GM12878 (cell line): Measurements from ENCODE around the gene FAM47E. TPM values are rescaled to one million over a fixed set of nuclear protein-coding genes. Genes with fewer than 3 reads are reported as not detected.

Experiments used
- ATAC-seq: fragments of 200-7000 bp; cut with Tn5 transposase; 3 replicates; pipeline ENCODE4 v1.9.1; 2020; ENCODE audit warnings: mild to moderate bottlenecking, moderate library complexity
- BruUV-seq: library from RNA; stranded (reverse); fragments of 400-500 nt; replicated peaks from 2 replicates; lab custom pipeline; 2021; lab: Mats Ljungman, UMichigan
- CTCF ChIA-PET: fragments of 300-600 bp; sonication (Branson Sonifier 250); formaldehyde crosslinking; extraction: SDS; loops from one replicate; lab custom pipeline; 2021; ENCODE audit warnings: inconsistent platforms; lab: Yijun Ruan, JAX
- POLR2A ChIA-PET: fragments of 350-600 bp; formaldehyde crosslinking; extraction: SDS; loops from one replicate; lab custom pipeline; 2021; ENCODE audit warnings: inconsistent platforms; lab: Charles Lee
- RAD21 ChIA-PET: fragments of 300-600 bp; sonication (Branson Sonifier 250); formaldehyde crosslinking; loops from one replicate; lab custom pipeline; 2023; ENCODE audit warnings: antibody characterized with exemption; ENCODE audit not compliant: unreplicated experiment; lab: Charles Lee
- SMC1A ChIA-PET: fragments of 300-600 bp; sonication (Branson Sonifier 250); formaldehyde crosslinking; loops from one replicate; lab custom pipeline; 2023; ENCODE audit not compliant: unreplicated experiment, uncharacterized antibody; lab: Charles Lee
- DNase-seq: peaks from one replicate; pipeline ENCODE4 v3.0.0-alpha.2; 2011; ENCODE audit warnings: low read depth, low spot score
- FAIRE-seq: peaks from 3 replicates; lab custom pipeline; 2011; peaks lifted over from hg19 to GRCh38; lab: Jason Lieb, UNC
- H2AFZ ChIP-seq: 2 replicates; pipeline ENCODE4 v1.6.0; 2011; ENCODE audit warnings: low read depth, low read length, control low read depth; ENCODE audit not compliant: control insufficient read depth
- H3K27ac ChIP-seq: 2 replicates; pipeline ENCODE4 v1.5.1; 2011; ENCODE audit warnings: control low read depth; ENCODE audit not compliant: control insufficient read depth, insufficient read depth
- H3K27me3 ChIP-seq, 2 experiments: replicated peaks in 1 of 2; 2 replicates each; pipeline versions ENCODE4 v1.6.0 to v1.6.1; 2011; ENCODE audit warnings: low read length in 1 of 2; ENCODE audit not compliant: control insufficient read depth in 2 of 2, insufficient read depth in 2 of 2
- H3K36me3 ChIP-seq, 2 experiments: 2 replicates each; pipeline ENCODE4 v1.5.1; 2011; ENCODE audit warnings: low read length in 1 of 2; ENCODE audit not compliant: control insufficient read depth in 2 of 2, insufficient read depth in 2 of 2
- H3K4me1 ChIP-seq: 2 replicates; pipeline ENCODE4 v1.6.1; 2011; ENCODE audit warnings: mild to moderate bottlenecking, low read length, moderate library complexity, mixed read lengths; ENCODE audit not compliant: control insufficient read depth, insufficient read depth
- H3K4me2 ChIP-seq: 2 replicates; pipeline ENCODE4 v1.6.0; 2011; ENCODE audit warnings: control low read depth; ENCODE audit not compliant: control insufficient read depth, insufficient read depth
- H3K4me3 ChIP-seq: fragments of 200-600 bp; sonication (generic); 2 replicates; pipeline ENCODE4 v1.5.1; 2016
- H3K79me2 ChIP-seq: 2 replicates; pipeline ENCODE4 v1.6.0; 2011; ENCODE audit warnings: low read length; ENCODE audit not compliant: control insufficient read depth, insufficient read depth
- H3K9ac ChIP-seq: 2 replicates; pipeline ENCODE4 v1.8.0; 2011; ENCODE audit warnings: low read length, control low read depth, mixed read lengths; ENCODE audit not compliant: control insufficient read depth, insufficient read depth
- H3K9me3 ChIP-seq: replicated peaks from 3 replicates; pipeline ENCODE4 v1.5.1; 2011; ENCODE audit warnings: mild to moderate bottlenecking, low read length; ENCODE audit not compliant: control insufficient read depth, insufficient read depth
- H4K20me1 ChIP-seq: 2 replicates; pipeline ENCODE4 v1.6.0; 2011; ENCODE audit not compliant: control insufficient read depth, insufficient read depth
- BRCA1 ChIP-seq: IDR thresholded peaks from 2 replicates; pipeline ENCODE4 v1.6.1; 2011; ENCODE audit warnings: low read depth, low read length, improper control_type of control experiment
- CUX1 ChIP-seq: IDR thresholded peaks from 2 replicates; pipeline ENCODE4 v1.6.1; 2012; ENCODE audit warnings: improper control_type of control experiment, low read depth, low read length; ENCODE audit not compliant: insufficient replicate concordance
- EP300 ChIP-seq, 2 experiments: fragments of 150-350 bp in 1 of 2; IDR thresholded peaks; 2 replicates each; pipeline ENCODE4 v1.6.1; 2011 to 2012; ENCODE audit warnings: low read depth in 2 of 2, low read length in 2 of 2, borderline replicate concordance in 1 of 2, improper control_type of control experiment in 1 of 2, inconsistent platforms in 1 of 2; ENCODE audit not compliant: control insufficient read depth in 1 of 2
- HCFC1 ChIP-seq: fragments of 150-350 bp; IDR thresholded peaks from 2 replicates; pipeline ENCODE4 v1.6.1; 2014; ENCODE audit warnings: low read length
- IRF4 ChIP-seq: IDR thresholded peaks from 2 replicates; pipeline ENCODE4 v1.6.1; 2011; ENCODE audit warnings: low read depth, low read length
- IRF5 ChIP-seq: fragments of 450-650 bp; IDR thresholded peaks from 2 replicates; pipeline ENCODE4 v1.6.1; 2017; ENCODE audit warnings: borderline replicate concordance
- KAT2A ChIP-seq: conservative IDR thresholded peaks from 2 replicates; pipeline ENCODE4 v1.6.1; 2011; ENCODE audit warnings: low read depth, low read length; ENCODE audit not compliant: control insufficient read depth
- MAX ChIP-seq: IDR thresholded peaks from 2 replicates; pipeline ENCODE4 v1.6.1; 2012; ENCODE audit warnings: low read depth, low read length, improper control_type of control experiment
- NFYB ChIP-seq: IDR thresholded peaks from 2 replicates; pipeline ENCODE4 v1.6.1; 2011; ENCODE audit warnings: low read depth, mild to moderate bottlenecking, low read length, improper control_type of control experiment, moderate library complexity; ENCODE audit not compliant: insufficient read depth
- POLR2AphosphoS5 ChIP-seq: IDR thresholded peaks from 2 replicates; pipeline ENCODE4 v1.6.1; 2011; ENCODE audit warnings: mild to moderate bottlenecking, low read length, inconsistent platforms
- SIX5 ChIP-seq: IDR thresholded peaks from 2 replicates; pipeline ENCODE4 v1.6.1; 2011; ENCODE audit warnings: mild to moderate bottlenecking, low read depth, low read length, moderate library complexity; ENCODE audit not compliant: severe bottlenecking
- SPI1 ChIP-seq: IDR thresholded peaks from 2 replicates; pipeline ENCODE4 v1.6.1; 2011; ENCODE audit warnings: low read depth, mild to moderate bottlenecking, low read length, moderate library complexity, borderline replicate concordance; ENCODE audit not compliant: insufficient read depth
- YY1 ChIP-seq: IDR thresholded peaks from 2 replicates; pipeline ENCODE4 v1.6.1; 2011; ENCODE audit warnings: low read depth, mild to moderate bottlenecking, low read length
- ZBTB4 ChIP-seq: fragments of 450-650 bp; formaldehyde crosslinking; IDR thresholded peaks from 2 replicates; pipeline ENCODE4 v1.4.0; 2022; ENCODE audit warnings: mild to moderate bottlenecking, moderate library complexity
- WGBS: methylation state at CpG from one replicate; pipeline ENCODE4 v1.1.6; 2016; ENCODE audit warnings: low lambda C conversion rate; ENCODE audit not compliant: insufficient replicate concordance, insufficient coverage; ENCODE audit errors: missing lambda C conversion rate; 5-methylcytosine and 5-hydroxymethylcytosine counted together
- in situ Hi-C: fragments of 300-500 bp; cut with MboI; formaldehyde crosslinking; loops from 9 replicates; pipeline ENCODE4 v1.14.3; 2018; ENCODE audit warnings: mixed read lengths
- intact Hi-C: fragments of 100-400 bp; cut with micrococcal nuclease; formaldehyde crosslinking; loops from one replicate; pipeline ENCODE4 v1.14.2; 2022; ENCODE audit not compliant: unreplicated experiment
- polyA plus RNA-seq, 11 experiments: library from polyadenylated mRNA; depleted of rRNA in 4 of 11; unstranded in 6 of 11; stranded (reverse) in 5 of 11; fragments of >200 nt; fragmentation: Nextera tagmentation in 4 of 11; fragmentation: Illumina TruSeq in 1 of 11; extraction: Ambion mirVana in 4 of 11; extraction: Trizol in 1 of 11; gene quantifications; 1 replicate in 1 of 11; 2 replicates in 10 of 11; pipeline versions ENCODE4 v1.2.1 to v1.2.3, GENCODE V29; 2011 to 2016; ENCODE audit warnings: inconsistent platforms in 2 of 11, missing spikeins in 2 of 11, low read depth in 1 of 11
- total RNA-seq, 4 experiments: library from RNA; depleted of rRNA in 3 of 4; stranded (reverse); fragments of >200 nt in 3 of 4; fragmentation: Illumina TruSeq in 1 of 4; extraction: Trizol in 1 of 4; gene quantifications; 2 replicates each; pipeline versions ENCODE4 v1.2.1 to v1.2.3, GENCODE V29; 2013 to 2021

The FAM47E gene
- total and polyA plus RNA-seq, 10 of the 15 experiments (the other 5 are each of a cell fraction or from before 2014, with no cell fraction given) = 0.03 TPM; not detected in 9

GRCh38 chr4:76238236-76238635 lies 13.3 kb upstream of the FAM47E start:
- WGBS = 24% methylated on average over 4 of the region's 4 CpGs
- no peak for FAIRE-seq
- in situ Hi-C loops = no loop called here
- TF ChIP-seq SIX5 (no peak), HCFC1 (no peak), IRF4 (no peak), KAT2A (no peak), SPI1 (no peak), EP300 (IDR thresholded peaks at IDR 0.05; ENCODE audit: borderline replicate concordance in 1 of 2, control insufficient read depth in 1 of 2, low read depth in 2 of 2, low read length in 2 of 2) (no peak), POLR2AphosphoS5 (no peak), CUX1 (no peak), IRF5 (no peak), BRCA1 (no peak), NFYB (no peak), MAX (no peak), YY1 (no peak), ZBTB4 (no peak)

More at GRCh38 chr4:76238236-76238635, 13.3 kb upstream of the FAM47E start:
- SMC1A ChIA-PET = no interaction called here
- no peak overlapping the region for H2AFZ ChIP-seq
- H3K9me3 ChIP-seq = no peaks in the 10 kb centered on the region; the same call in 1 of the 3 replicates
- no peaks in the 10 kb centered on the region for H3K79me2 ChIP-seq
- intact Hi-C loops = no loop called here
- no peak overlapping the region for H3K4me3 ChIP-seq
- H3K9ac ChIP-seq = no peak overlapping the region
- H4K20me1 ChIP-seq = no peaks in the 10 kb centered on the region
- no peaks in the 10 kb centered on the region for H3K4me1 ChIP-seq
- CTCF ChIA-PET = no interaction called here
- RAD21 ChIA-PET = no interaction called here
- H3K27ac ChIP-seq = no peak overlapping the region
- no TSS peak for BruUV-seq
- POLR2A ChIA-PET = no interaction called here
- H3K4me2 ChIP-seq = no peak overlapping the region
- ATAC-seq (no peak), DNase-seq (no peak)
- H3K36me3 ChIP-seq = no peaks in the 10 kb centered on the region
- no peaks in the 10 kb centered on the region; a peak in 1 of 4 replicates for H3K27me3 ChIP-seq
